Caco-2 (cell line): Measurements from ENCODE around the gene MCM3AP. TPM values are rescaled to one million over a fixed set of nuclear protein-coding genes. Genes with fewer than 3 reads are reported as not detected.

Experiments used
- BruUV-seq: library from RNA; stranded (reverse); fragments of 400-500 nt; replicated peaks from 2 replicates; lab custom pipeline; 2021; lab: Mats Ljungman, UMichigan
- CTCF ChIA-PET: fragments of 300-600 bp; sonication (Branson Sonifier 250); formaldehyde crosslinking; loops from one replicate; lab custom pipeline; 2022; ENCODE audit warnings: antibody characterized with exemption; lab: Charles Lee
- POLR2A ChIA-PET: fragments of 300-600 bp; sonication (Branson Sonifier 250); formaldehyde crosslinking; loops from one replicate; lab custom pipeline; 2022; ENCODE audit warnings: antibody characterized with exemption; lab: Charles Lee
- DNase-seq, 2 experiments: peaks; one replicate each; pipeline versions ENCODE4 v3.0.0 to v3.0.0-alpha.2; 2020 to 2022
- H3K27me3 ChIP-seq: replicated peaks from 2 replicates; pipeline ENCODE4 v1.6.0; 2011; ENCODE audit warnings: low read length; ENCODE audit not compliant: control insufficient read depth, insufficient read depth
- H3K36me3 ChIP-seq: 2 replicates; pipeline ENCODE4 v1.5.1; 2011; ENCODE audit warnings: low read length; ENCODE audit not compliant: control insufficient read depth, insufficient read depth
- H3K4me1 ChIP-seq: fragments of 250-450 bp; sonication (Bioruptor Pico); 2 replicates; pipeline ENCODE4 v1.5.1; 2020; ENCODE audit warnings: mild to moderate bottlenecking
- H3K4me3 ChIP-seq: 2 replicates; pipeline ENCODE4 v1.5.1; 2011; ENCODE audit warnings: low read depth, mild to moderate bottlenecking, control low read depth, low read length
- H3K9me3 ChIP-seq: fragments of 250-450 bp; sonication (Bioruptor Pico); 2 replicates; pipeline ENCODE4 v1.5.1; 2020; ENCODE audit warnings: mild to moderate bottlenecking, moderate library complexity
- H3K27ac Mint-ChIP-seq: one replicate; pipeline ENCODE4 v1.8.0; 2022; ENCODE audit warnings: mixed read lengths; ENCODE audit not compliant: unreplicated experiment
- H3K27me3 Mint-ChIP-seq: one replicate; pipeline ENCODE4 v1.8.0; 2022; ENCODE audit warnings: mixed read lengths; ENCODE audit not compliant: insufficient read depth, unreplicated experiment
- H3K36me3 Mint-ChIP-seq: one replicate; pipeline ENCODE4 v1.8.0; 2022; ENCODE audit warnings: mild to moderate bottlenecking, mixed read lengths; ENCODE audit not compliant: insufficient read depth, unreplicated experiment
- H3K4me1 Mint-ChIP-seq: one replicate; pipeline ENCODE4 v1.8.0; 2022; ENCODE audit warnings: low read depth, mixed read lengths; ENCODE audit not compliant: unreplicated experiment
- H3K4me3 Mint-ChIP-seq: one replicate; pipeline ENCODE4 v1.8.0; 2022; ENCODE audit warnings: mild to moderate bottlenecking, moderate library complexity, mixed read lengths; ENCODE audit not compliant: unreplicated experiment
- H3K9me3 Mint-ChIP-seq: one replicate; pipeline ENCODE4 v1.8.0; 2022; ENCODE audit warnings: mixed read lengths; ENCODE audit not compliant: unreplicated experiment
- intact Hi-C: fragments of 100-400 bp; cut with micrococcal nuclease; formaldehyde crosslinking; loops from one replicate; pipeline ENCODE4 v1.10.0; 2022; ENCODE audit not compliant: unreplicated experiment
- total RNA-seq: library from RNA; stranded (reverse); gene quantifications from 2 replicates; pipeline ENCODE4 v1.2.3, GENCODE V29; 2022
- TF ChIP-seq, protein P1 (sequence below), 2 experiments: fragments of 200-600 bp in 1 of 2; IDR thresholded peaks; 1 replicate in 1 of 2; 2 replicates in 1 of 2; pipeline versions ENCODE4 v1.5.1 to v1.8.0; 2011 to 2022; ENCODE audit warnings: antibody characterized with exemption in 1 of 2, control low read depth in 1 of 2, inconsistent platforms in 1 of 2, low read depth in 1 of 2, low read length in 1 of 2, mild to moderate bottlenecking in 1 of 2, moderate library complexity in 1 of 2; ENCODE audit not compliant: insufficient read depth in 1 of 2, severe bottlenecking in 1 of 2, unreplicated experiment in 1 of 2

Gene MCM3AP
- total RNA-seq, 1 experiment from 2014 or later: 88.1 TPM

DNA sequence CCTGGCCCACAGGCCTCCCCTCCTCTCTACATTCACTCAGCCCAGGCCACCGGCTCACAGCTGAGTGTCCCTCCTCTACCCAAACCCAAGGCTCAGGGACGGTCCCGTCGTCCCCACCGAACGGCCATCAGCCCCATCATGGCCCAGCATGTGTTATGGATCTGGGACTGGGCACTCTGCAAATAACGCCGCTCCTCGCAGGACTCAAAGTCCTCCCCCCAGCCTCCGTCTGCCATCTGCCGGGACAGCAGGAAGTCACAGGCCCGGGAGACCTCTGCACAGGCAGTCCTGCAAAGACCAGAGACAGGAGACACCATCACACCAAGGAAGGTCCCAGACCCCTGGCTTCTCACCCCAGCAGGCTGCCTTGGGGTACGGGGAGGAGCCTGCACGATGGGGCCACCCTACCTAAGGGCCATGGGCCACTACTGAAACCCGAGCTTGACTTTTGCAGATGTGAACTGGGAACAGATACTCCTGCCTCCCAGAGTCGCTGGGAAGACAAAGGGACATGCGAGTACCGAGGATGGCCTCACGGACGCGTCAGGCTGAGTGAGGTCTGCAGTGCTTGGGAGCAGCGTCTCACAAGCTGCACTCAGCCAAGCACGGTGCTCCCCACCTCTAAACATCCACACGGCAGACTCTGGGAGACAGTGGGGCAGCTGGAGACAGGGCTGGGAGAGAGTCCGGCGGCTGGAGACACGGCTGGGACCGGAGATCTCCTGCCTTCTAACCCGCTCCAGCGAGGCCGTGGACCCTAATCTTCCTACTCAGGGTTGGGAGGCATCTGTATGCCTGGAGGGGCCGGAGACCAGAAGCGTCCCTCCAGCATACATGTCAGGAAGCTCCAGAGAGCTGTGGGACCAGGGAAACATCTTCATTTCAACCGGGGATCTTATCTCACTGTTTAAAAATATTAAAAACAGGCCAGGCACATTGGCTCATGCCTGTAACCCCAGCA lies 90.8 kb downstream of the MCM3AP start:
- intact Hi-C loops: no loop called here
- Mint-ChIP-seq H3K36me3 (peaks cover 68% of the 10 kb centered on the region), H3K4me3 (no peak overlapping the region), H3K4me1 (peaks cover 2% of the 10 kb centered on the region), H3K9me3 (no peaks in the 10 kb centered on the region), H3K27ac (no peak overlapping the region), H3K27me3 (no peaks in the 10 kb centered on the region)
- TF ChIP-seq, protein P1, sequence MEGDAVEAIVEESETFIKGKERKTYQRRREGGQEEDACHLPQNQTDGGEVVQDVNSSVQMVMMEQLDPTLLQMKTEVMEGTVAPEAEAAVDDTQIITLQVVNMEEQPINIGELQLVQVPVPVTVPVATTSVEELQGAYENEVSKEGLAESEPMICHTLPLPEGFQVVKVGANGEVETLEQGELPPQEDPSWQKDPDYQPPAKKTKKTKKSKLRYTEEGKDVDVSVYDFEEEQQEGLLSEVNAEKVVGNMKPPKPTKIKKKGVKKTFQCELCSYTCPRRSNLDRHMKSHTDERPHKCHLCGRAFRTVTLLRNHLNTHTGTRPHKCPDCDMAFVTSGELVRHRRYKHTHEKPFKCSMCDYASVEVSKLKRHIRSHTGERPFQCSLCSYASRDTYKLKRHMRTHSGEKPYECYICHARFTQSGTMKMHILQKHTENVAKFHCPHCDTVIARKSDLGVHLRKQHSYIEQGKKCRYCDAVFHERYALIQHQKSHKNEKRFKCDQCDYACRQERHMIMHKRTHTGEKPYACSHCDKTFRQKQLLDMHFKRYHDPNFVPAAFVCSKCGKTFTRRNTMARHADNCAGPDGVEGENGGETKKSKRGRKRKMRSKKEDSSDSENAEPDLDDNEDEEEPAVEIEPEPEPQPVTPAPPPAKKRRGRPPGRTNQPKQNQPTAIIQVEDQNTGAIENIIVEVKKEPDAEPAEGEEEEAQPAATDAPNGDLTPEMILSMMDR (IDR thresholded peaks at IDR 0.05; ENCODE audit: insufficient read depth in 1 of 2, low read depth in 1 of 2, low read length in 1 of 2, severe bottlenecking in 1 of 2, unreplicated experiment in 1 of 2): no peak
- H3K27me3 ChIP-seq: no peaks in the 10 kb centered on the region
- BruUV-seq: no TSS peak
- no peaks in the 10 kb centered on the region for H3K4me1 ChIP-seq
- peaks cover 8% of the 10 kb centered on the region for H3K36me3 ChIP-seq
- no peaks in the 10 kb centered on the region for H3K9me3 ChIP-seq
- ChIA-PET POLR2A (no interaction called here), CTCF (no interaction called here)
- no peak overlapping the region for H3K4me3 ChIP-seq
- no peak for DNase-seq

DNA sequence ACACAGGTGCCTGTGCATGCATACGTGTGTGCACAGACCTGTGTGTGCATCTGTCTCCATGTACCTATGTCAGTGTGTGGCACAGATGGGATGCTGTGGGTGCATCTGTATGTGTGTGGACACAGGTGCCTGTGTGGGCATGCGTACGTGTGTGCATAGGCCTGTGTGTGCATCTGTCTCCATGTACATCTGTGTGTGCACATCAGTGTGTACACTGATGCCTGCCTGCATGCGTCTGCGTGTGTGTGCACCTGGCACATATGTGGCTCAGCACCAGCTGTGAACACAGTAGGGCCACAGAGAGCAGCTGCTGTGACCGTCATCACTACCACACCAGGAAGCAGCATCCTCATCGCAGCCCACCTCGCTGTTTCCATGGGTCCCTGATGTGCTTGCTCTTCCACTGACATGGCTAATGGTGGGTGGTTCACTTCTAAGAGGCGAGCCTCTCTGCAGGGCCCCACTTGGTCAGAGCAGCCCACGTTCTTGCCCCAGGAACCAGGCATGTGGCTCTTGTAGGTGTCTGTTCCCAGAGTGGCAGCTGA lies 91.5 kb downstream of the MCM3AP start:
- DNase-seq: no peak
- H3K27ac Mint-ChIP-seq: no peak overlapping the region
- no peak overlapping the region for H3K4me3 ChIP-seq
- peaks cover 6% of the 10 kb centered on the region for H3K4me1 ChIP-seq
- H3K36me3 ChIP-seq: peaks cover 6% of the 10 kb centered on the region
- no TSS peak for BruUV-seq
- intact Hi-C loops: no loop called here
- no peak overlapping the region for H3K4me3 Mint-ChIP-seq
- peaks cover 68% of the 10 kb centered on the region for H3K36me3 Mint-ChIP-seq
- ChIA-PET POLR2A (no interaction called here), CTCF (no interaction called here)
- H3K4me1 Mint-ChIP-seq: peaks cover 9% of the 10 kb centered on the region
- H3K27me3 ChIP-seq: no peaks in the 10 kb centered on the region
- TF ChIP-seq, protein P1 (IDR thresholded peaks at IDR 0.05; ENCODE audit: insufficient read depth in 1 of 2, low read depth in 1 of 2, low read length in 1 of 2, severe bottlenecking in 1 of 2, unreplicated experiment in 1 of 2): no peak
- no peaks in the 10 kb centered on the region for H3K9me3 Mint-ChIP-seq
- H3K27me3 Mint-ChIP-seq: no peaks in the 10 kb centered on the region
- no peaks in the 10 kb centered on the region for H3K9me3 ChIP-seq

GRCh38 chr21:46191686-46192575 lies 93.5 kb downstream of the MCM3AP start:
- H3K4me1 ChIP-seq: peaks cover 11% of the 10 kb centered on the region
- H3K9me3 ChIP-seq: no peaks in the 10 kb centered on the region
- CTCF ChIA-PET: no interaction called here
- intact Hi-C loops: no loop called here
- H3K4me3 ChIP-seq: no peak overlapping the region
- DNase-seq: no peak
- Mint-ChIP-seq H3K36me3 (peaks cover 62% of the 10 kb centered on the region), H3K4me3 (no peak overlapping the region), H3K9me3 (no peaks in the 10 kb centered on the region), H3K27ac (no peak overlapping the region), H3K27me3 (no peaks in the 10 kb centered on the region), H3K4me1 (peaks cover 21% of the 10 kb centered on the region)
- TF ChIP-seq, protein P1 (IDR thresholded peaks at IDR 0.05; ENCODE audit: insufficient read depth in 1 of 2, low read depth in 1 of 2, low read length in 1 of 2, severe bottlenecking in 1 of 2, unreplicated experiment in 1 of 2): no peak
- H3K27me3 ChIP-seq: no peaks in the 10 kb centered on the region
- no TSS peak for BruUV-seq
- POLR2A ChIA-PET: no interaction called here
- H3K36me3 ChIP-seq: peaks cover 7% of the 10 kb centered on the region
